ENCODE measurements around the gene ZNF385A. TPM values are rescaled to one million over a fixed set of nuclear protein-coding genes. Genes with fewer than 3 reads are reported as not detected.
A peak's percentile ranks its signal among the peaks of the same experiment; 100 is the strongest.

The ZNF385A gene
- total RNA-seq, 1 experiment from 2014 or later: 12.2 TPM

DNA sequence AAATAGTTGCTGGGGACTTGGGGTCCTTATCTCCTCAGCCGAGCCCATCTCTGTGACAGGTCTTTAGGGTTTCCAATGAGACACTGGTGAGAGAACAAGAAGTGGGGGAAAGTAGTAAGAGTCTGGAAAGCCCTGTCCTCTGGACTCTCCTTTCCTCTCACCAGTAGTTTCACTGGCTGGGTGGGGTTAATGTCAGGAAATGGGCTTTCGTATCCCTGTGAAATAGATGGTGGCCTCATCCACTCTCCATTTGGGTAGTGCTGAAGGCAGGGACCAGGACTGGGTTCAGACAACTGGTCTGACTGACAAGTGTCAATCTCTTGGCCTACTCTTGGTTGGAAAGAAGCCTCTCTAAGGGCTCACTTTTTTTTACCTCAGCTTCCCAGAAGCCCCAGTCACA, 7.5 kb downstream of the ZNF385A start:
- Histone ChIP-seq H3K27me3 (ENCODE audit: low read length) (no peaks in the 10 kb centered on the region), H3K9ac (ENCODE audit: low read length) (no peak overlapping the region), H3K36me3 (ENCODE audit: insufficient read depth, low read length) (0 out of 2 replicates have a peak, but pooled peaks cover 3% of the 10 kb centered on the region), H3K4me2 (ENCODE audit: low read depth, low read length, poor library complexity, severe bottlenecking) (no peak overlapping the region), H3K9me3 (ENCODE audit: low read length) (no peaks in the 10 kb centered on the region), H4K20me1 (ENCODE audit: insufficient read depth, low read depth, low read length) (peaks cover 14% of the 10 kb centered on the region), H3K9me2 (replicated peaks; ENCODE audit: insufficient read depth, low read length) (no peaks in the 10 kb centered on the region), H3K4me1 (ENCODE audit: low read length) (peaks cover 28% of the 10 kb centered on the region), H3K79me2 (ENCODE audit: low read length) (no peaks in the 10 kb centered on the region), H3K27ac (ENCODE audit: low read length) (no peak overlapping the region), H3K4me3 (ENCODE audit: low read length) (no peak overlapping the region), H2AFZ (ENCODE audit: low read length) (no peak overlapping the region)
- no peak for DNase-seq

DNA sequence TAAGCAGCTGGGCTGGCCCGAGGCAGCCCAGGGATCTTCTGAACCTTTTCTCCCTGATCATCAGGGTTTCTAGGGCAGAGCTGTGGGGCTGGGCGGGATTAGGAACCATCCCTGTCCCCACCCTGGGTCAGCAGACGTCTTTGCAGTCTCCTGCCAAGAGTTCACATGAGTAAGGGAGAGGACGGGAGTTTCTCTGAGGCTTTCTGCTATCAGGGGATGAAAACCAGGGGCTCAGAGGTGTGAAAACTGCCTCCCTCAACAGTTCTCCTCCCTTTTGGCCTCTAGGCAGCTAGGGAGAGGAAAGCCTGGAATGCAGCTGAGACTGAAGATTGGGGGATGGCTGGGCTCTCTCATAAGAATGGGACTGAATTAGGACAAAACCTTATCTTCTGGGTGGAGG, 7.9 kb downstream of the ZNF385A start:
- Histone ChIP-seq H3K4me3 (ENCODE audit: low read length) (no peak overlapping the region), H3K9me2 (replicated peaks; ENCODE audit: insufficient read depth, low read length) (no peaks in the 10 kb centered on the region), H3K9me3 (ENCODE audit: low read length) (no peaks in the 10 kb centered on the region), H2AFZ (ENCODE audit: low read length) (no peak overlapping the region), H3K36me3 (ENCODE audit: insufficient read depth, low read length) (0 out of 2 replicates have a peak, but pooled peaks cover 3% of the 10 kb centered on the region), H4K20me1 (ENCODE audit: insufficient read depth, low read depth, low read length) (peaks cover 14% of the 10 kb centered on the region), H3K4me1 (ENCODE audit: low read length) (peaks cover 28% of the 10 kb centered on the region), H3K79me2 (ENCODE audit: low read length) (no peaks in the 10 kb centered on the region), H3K4me2 (ENCODE audit: low read depth, low read length, poor library complexity, severe bottlenecking) (no peak overlapping the region), H3K9ac (ENCODE audit: low read length) (peak overlapping the region; percentile 20; the same call in 1 of the 2 replicates), H3K27me3 (ENCODE audit: low read length) (no peaks in the 10 kb centered on the region), H3K27ac (ENCODE audit: low read length) (no peak overlapping the region)
- no peak for DNase-seq

DNA sequence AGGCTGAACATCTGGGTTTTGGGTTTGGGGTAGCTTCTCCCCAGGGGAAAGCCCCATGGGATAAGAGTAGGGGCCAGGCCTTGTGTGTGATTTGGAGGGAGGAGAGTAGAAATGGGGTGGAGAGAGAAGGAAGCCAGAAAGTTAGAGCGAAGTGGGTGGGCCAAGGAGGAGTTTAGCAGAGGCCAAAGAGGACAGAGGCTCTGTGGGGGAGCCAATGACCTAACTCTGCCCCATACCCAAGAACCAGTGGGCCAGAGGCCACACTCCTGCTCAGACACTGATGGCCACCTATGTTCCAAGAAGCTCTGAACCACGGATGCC, 9.3 kb downstream of the ZNF385A start:
- H3K79me2 ChIP-seq (ENCODE audit: low read length): no peaks in the 10 kb centered on the region
- no peak overlapping the region for H2AFZ ChIP-seq (ENCODE audit: low read length)
- no peaks in the 10 kb centered on the region for H3K9me2 ChIP-seq (replicated peaks; ENCODE audit: insufficient read depth, low read length)
- H3K4me1 ChIP-seq (ENCODE audit: low read length): peaks cover 19% of the 10 kb centered on the region
- H3K27me3 ChIP-seq (ENCODE audit: low read length): no peaks in the 10 kb centered on the region
- H3K27ac ChIP-seq (ENCODE audit: low read length): no peak overlapping the region
- H3K4me3 ChIP-seq (ENCODE audit: low read length): no peak overlapping the region
- no peaks in the 10 kb centered on the region for H3K9me3 ChIP-seq (ENCODE audit: low read length)
- no peak for DNase-seq
- H3K9ac ChIP-seq (ENCODE audit: low read length): no peak overlapping the region
- H3K4me2 ChIP-seq (ENCODE audit: low read depth, low read length, poor library complexity, severe bottlenecking): no peak overlapping the region
- peaks cover 14% of the 10 kb centered on the region for H4K20me1 ChIP-seq (ENCODE audit: insufficient read depth, low read depth, low read length)
- 0 out of 2 replicates have a peak, but pooled peaks cover 3% of the 10 kb centered on the region for H3K36me3 ChIP-seq (ENCODE audit: insufficient read depth, low read length)

DNA sequence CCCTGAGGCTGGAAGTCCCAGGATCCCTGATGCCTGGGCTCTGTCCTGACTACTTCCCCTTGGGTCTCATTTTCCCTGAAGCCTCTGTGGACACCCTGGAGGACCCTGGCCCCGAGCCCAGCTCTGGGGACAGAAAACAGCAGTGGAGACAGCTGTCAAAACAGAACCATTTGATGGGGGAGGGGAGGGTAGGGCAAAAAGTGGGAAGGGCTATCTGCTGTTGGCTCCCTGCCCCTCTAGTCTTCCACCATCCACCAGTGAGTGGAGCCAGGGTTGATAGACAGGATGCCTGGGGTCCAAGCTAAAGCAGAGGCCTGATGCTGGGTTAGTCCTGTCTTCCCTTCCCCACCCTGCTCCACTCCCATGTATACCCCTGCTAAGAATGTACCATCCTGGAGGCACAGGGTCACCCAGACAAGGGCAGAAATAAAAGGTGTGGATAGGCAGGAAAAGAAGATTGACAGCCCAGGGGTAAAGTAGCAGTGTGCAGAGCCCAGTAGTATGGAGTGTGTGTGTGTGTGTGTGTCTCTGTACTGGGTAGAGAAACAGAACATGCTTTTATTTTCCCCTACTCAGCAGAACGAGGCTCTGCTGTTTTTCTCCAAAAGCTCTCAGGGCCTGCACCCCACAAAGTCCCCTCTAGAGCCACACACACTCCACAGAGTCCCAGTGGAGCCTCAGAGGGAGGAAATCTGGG, 9.8 kb downstream of the ZNF385A start:
- H3K27ac ChIP-seq (ENCODE audit: low read length): no peak overlapping the region
- H3K9me2 ChIP-seq (replicated peaks; ENCODE audit: insufficient read depth, low read length): no peaks in the 10 kb centered on the region
- H4K20me1 ChIP-seq (ENCODE audit: insufficient read depth, low read depth, low read length): peaks cover 14% of the 10 kb centered on the region
- H3K4me1 ChIP-seq (ENCODE audit: low read length): peaks cover 18% of the 10 kb centered on the region
- no peak overlapping the region for H3K4me3 ChIP-seq (ENCODE audit: low read length)
- H2AFZ ChIP-seq (ENCODE audit: low read length): no peak overlapping the region
- no peak overlapping the region for H3K9ac ChIP-seq (ENCODE audit: low read length)
- H3K9me3 ChIP-seq (ENCODE audit: low read length): no peaks in the 10 kb centered on the region
- H3K36me3 ChIP-seq (ENCODE audit: insufficient read depth, low read length): 0 out of 2 replicates have a peak, but pooled peaks cover 3% of the 10 kb centered on the region
- no peak overlapping the region for H3K4me2 ChIP-seq (ENCODE audit: low read depth, low read length, poor library complexity, severe bottlenecking)
- no peaks in the 10 kb centered on the region for H3K27me3 ChIP-seq (ENCODE audit: low read length)
- no peak for DNase-seq
- no peaks in the 10 kb centered on the region for H3K79me2 ChIP-seq (ENCODE audit: low read length)

DNA sequence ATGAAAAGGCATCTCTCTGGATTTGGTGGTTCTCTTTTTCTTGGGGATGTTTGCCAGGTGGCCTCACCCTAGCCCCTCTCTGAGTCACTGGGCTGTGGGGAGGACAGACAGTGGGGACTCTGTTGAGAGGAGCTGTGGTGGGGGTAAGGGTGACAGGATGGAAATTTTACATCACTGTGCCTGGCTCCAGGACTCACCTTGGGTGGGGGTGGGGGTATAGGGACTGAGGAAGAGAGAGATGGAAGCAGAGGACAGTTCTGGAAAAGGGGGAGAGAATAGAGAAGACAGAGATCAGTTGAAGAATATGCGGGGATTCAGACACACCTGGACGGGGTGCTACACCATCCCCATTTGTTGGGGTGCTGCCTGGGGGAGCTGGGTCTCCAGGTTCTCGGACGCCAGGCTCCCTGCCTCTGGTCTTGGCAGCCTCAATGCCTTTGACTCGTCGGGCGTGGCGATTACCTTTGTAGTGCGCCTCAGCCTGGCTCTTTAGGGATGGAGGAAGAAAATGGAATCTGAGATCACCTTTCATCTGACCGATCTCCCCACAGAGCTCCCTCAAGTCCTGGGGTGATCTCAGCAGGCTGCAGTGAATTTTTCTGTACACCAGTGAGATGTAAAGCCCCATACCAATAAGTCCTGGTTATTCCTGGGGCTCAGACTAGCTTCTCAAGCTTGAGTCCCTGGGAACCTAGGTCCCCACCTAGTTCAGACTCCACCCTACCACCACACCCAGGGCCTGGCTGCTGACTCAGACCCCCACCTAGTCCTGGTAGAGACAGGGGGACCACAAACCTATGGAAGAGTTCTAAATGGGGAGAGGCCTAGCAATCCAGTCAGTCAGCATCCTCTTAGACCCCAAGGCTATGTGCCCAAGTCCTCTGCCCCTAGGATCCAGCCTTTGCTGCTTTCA, 10.6 kb downstream of the ZNF385A start:
- H3K4me2 ChIP-seq (ENCODE audit: low read depth, low read length, poor library complexity, severe bottlenecking): no peak overlapping the region
- H3K27ac ChIP-seq (ENCODE audit: low read length): no peak overlapping the region
- H3K79me2 ChIP-seq (ENCODE audit: low read length): no peaks in the 10 kb centered on the region
- H3K4me1 ChIP-seq (ENCODE audit: low read length): peaks cover 20% of the 10 kb centered on the region
- no peaks in the 10 kb centered on the region for H3K27me3 ChIP-seq (ENCODE audit: low read length)
- H3K4me3 ChIP-seq (ENCODE audit: low read length): no peak overlapping the region
- no peaks in the 10 kb centered on the region for H3K9me3 ChIP-seq (ENCODE audit: low read length)
- 0 out of 2 replicates have a peak, but pooled peaks cover 3% of the 10 kb centered on the region for H3K36me3 ChIP-seq (ENCODE audit: insufficient read depth, low read length)
- H2AFZ ChIP-seq (ENCODE audit: low read length): no peak overlapping the region
- DNase-seq: no peak
- peaks cover 14% of the 10 kb centered on the region for H4K20me1 ChIP-seq (ENCODE audit: insufficient read depth, low read depth, low read length)
- no peaks in the 10 kb centered on the region for H3K9me2 ChIP-seq (replicated peaks; ENCODE audit: insufficient read depth, low read length)
- H3K9ac ChIP-seq (ENCODE audit: low read length): no peak overlapping the region

DNA sequence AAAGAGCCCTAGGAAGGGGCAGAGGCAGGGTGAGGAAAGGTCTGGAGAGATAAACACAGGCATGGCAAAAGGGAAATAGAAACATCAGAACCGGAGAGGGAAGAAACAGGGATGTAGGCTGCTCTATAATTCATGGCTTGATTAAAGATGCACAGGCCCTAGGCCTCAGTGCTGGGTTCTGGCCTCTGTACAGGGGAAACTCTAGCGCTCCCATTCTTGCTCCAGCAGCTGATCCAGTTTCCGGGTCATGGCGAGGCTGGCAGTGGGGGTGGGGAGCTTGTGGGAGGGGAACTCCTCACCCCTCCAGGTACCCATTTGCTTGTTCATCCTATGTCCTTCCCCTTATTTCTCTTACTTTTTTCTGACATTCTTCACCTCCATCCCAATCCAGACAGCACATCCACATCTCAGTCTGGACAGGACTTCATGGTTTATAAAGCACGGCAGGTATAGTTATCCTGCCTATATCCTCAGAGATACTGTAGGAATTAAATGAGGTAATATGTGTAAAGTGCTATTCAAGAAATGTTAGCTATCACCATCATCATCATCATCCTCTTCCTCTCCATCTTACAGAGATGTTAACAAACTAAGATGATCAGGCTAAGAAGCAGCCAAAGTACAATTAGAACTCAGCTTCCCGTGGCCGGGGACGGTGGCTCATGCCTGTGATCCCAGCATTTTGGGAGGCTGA, 12.3 kb downstream of the ZNF385A start:
- H3K9me2 ChIP-seq (replicated peaks; ENCODE audit: insufficient read depth, low read length): no peaks in the 10 kb centered on the region
- H3K4me1 ChIP-seq (ENCODE audit: low read length): peaks cover 19% of the 10 kb centered on the region
- no peak overlapping the region for H3K4me2 ChIP-seq (ENCODE audit: low read depth, low read length, poor library complexity, severe bottlenecking)
- H2AFZ ChIP-seq (ENCODE audit: low read length): no peak overlapping the region
- no peaks in the 10 kb centered on the region for H3K27me3 ChIP-seq (ENCODE audit: low read length)
- no peaks in the 10 kb centered on the region for H3K9me3 ChIP-seq (ENCODE audit: low read length)
- H3K79me2 ChIP-seq (ENCODE audit: low read length): no peaks in the 10 kb centered on the region
- no peak for DNase-seq
- no peak overlapping the region for H3K4me3 ChIP-seq (ENCODE audit: low read length)
- H3K9ac ChIP-seq (ENCODE audit: low read length): no peak overlapping the region
- H3K27ac ChIP-seq (ENCODE audit: low read length): no peak overlapping the region
- no peaks in the 10 kb centered on the region for H3K36me3 ChIP-seq (ENCODE audit: insufficient read depth, low read length)
- no peaks in the 10 kb centered on the region for H4K20me1 ChIP-seq (ENCODE audit: insufficient read depth, low read depth, low read length)

DNA sequence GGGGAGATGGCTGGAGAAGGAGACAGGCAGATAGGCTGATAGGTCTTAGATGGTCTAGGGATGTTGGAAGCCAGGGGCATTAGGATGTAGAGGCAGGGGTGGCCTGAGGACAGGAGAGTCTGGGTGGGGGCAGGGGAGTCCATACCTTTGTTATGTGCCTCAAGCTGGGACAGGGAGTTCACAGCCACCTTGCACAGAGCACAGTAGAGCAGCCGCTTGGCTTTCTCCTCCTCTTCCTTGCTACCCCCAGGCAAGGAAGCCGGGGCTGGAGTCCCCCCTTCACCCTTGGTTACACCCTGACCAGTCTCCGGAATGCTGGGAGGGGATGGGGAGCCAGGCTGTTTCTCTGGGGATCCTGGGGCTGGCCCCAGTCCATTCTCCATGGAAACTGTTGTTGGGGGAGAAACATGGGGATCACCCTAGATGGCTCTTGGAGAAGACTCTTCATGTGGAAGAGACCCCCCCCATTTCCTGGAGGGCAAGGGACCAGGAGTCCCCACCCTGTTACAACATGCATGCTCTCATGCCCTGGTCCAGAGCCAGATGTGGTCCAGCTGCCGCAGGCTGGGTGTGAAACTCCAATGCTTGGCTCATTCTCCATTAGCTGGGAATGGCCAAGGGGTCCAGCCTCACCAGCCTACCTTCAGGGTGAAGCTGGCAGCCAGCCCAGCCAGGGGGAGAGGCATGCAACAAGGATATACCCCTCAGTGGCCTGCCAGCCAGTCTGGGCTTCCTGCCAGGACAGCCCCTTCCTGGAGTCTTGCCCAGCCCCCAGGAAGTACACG, 13.0 kb downstream of the ZNF385A start:
- no peaks in the 10 kb centered on the region for H3K79me2 ChIP-seq (ENCODE audit: low read length)
- no peak for DNase-seq
- no peak overlapping the region for H3K4me2 ChIP-seq (ENCODE audit: low read depth, low read length, poor library complexity, severe bottlenecking)
- no peaks in the 10 kb centered on the region for H3K9me2 ChIP-seq (replicated peaks; ENCODE audit: insufficient read depth, low read length)
- no peaks in the 10 kb centered on the region for H3K9me3 ChIP-seq (ENCODE audit: low read length)
- no peaks in the 10 kb centered on the region for H4K20me1 ChIP-seq (ENCODE audit: insufficient read depth, low read depth, low read length)
- no peak overlapping the region for H3K9ac ChIP-seq (ENCODE audit: low read length)
- H2AFZ ChIP-seq (ENCODE audit: low read length): no peak overlapping the region
- H3K4me1 ChIP-seq (ENCODE audit: low read length): peaks cover 19% of the 10 kb centered on the region
- no peaks in the 10 kb centered on the region for H3K36me3 ChIP-seq (ENCODE audit: insufficient read depth, low read length)
- H3K27me3 ChIP-seq (ENCODE audit: low read length): no peaks in the 10 kb centered on the region
- no peak overlapping the region for H3K27ac ChIP-seq (ENCODE audit: low read length)
- H3K4me3 ChIP-seq (ENCODE audit: low read length): no peak overlapping the region
